ENCODE results near the gene NFE2L3.

DNA sequence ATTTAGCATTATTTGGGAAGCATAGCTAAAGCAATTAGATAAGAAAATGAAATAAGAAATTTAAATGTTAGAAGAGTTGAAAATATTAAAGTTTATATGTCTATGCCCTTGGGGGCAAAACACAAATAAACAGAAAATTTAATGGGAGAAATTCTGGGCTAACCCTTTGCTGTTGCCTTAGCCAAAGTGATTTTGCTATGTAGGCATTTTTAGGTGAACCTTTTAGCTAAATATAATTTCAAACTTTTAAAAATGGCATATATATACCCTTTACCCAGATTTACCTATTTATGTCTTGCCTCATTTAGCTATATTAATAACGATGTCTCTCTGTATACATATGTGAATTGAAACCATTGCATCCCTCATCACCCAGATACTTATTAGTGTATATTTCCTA lies 20.1 kb downstream of the NFE2L3 start:
- TF ChIP-seq CTCF (IDR thresholded peaks at IDR 0.05) (no peak), EP300 (IDR thresholded peaks at IDR 0.05) (no peak)

Data from suprapubic skin (tissue), 3 donors.